Ishikawa (cell line): Measurements from ENCODE around the gene STK39.
A peak's percentile ranks its signal among the peaks of the same experiment; 100 is the strongest.

ENCODE experiments used
- CEBPB ChIP-seq: IDR thresholded peaks from 2 replicates; pipeline ENCODE4 v1.6.1; 2012
- CREB1 ChIP-seq: IDR thresholded peaks from 2 replicates; pipeline ENCODE4 v1.6.1; 2012; ENCODE audit warnings: low read depth
- EGR1 ChIP-seq: IDR thresholded peaks from 2 replicates; pipeline ENCODE4 v1.6.1; 2012
- EP300 ChIP-seq: IDR thresholded peaks from 2 replicates; pipeline ENCODE4 v1.6.1; 2012; ENCODE audit warnings: borderline replicate concordance
- FOXM1 ChIP-seq: IDR thresholded peaks from 2 replicates; pipeline ENCODE4 v1.6.1; 2012; ENCODE audit warnings: low read depth, borderline replicate concordance
- MAX ChIP-seq: IDR thresholded peaks from 2 replicates; pipeline ENCODE4 v1.6.1; 2012
- NFIC ChIP-seq: IDR thresholded peaks from 2 replicates; pipeline ENCODE4 v1.6.1; 2012
- RAD21 ChIP-seq: IDR thresholded peaks from 2 replicates; pipeline ENCODE4 v1.6.1; 2012; ENCODE audit warnings: low read depth
- REST ChIP-seq: IDR thresholded peaks from 2 replicates; pipeline ENCODE4 v1.6.1; 2012; ENCODE audit warnings: low read depth, mild to moderate bottlenecking
- TAF1 ChIP-seq: IDR thresholded peaks from 2 replicates; pipeline ENCODE4 v1.6.1; 2012; ENCODE audit warnings: low read depth, mild to moderate bottlenecking
- TCF12 ChIP-seq: IDR thresholded peaks from 2 replicates; pipeline ENCODE4 v1.6.1; 2012; ENCODE audit warnings: low read depth
- TEAD4 ChIP-seq: IDR thresholded peaks from 2 replicates; pipeline ENCODE4 v1.6.1; 2012
- YY1 ChIP-seq: IDR thresholded peaks from 2 replicates; pipeline ENCODE4 v1.6.1; 2012; ENCODE audit warnings: low read depth
- ZBTB7A ChIP-seq: IDR thresholded peaks from 2 replicates; pipeline ENCODE4 v1.6.1; 2012; ENCODE audit warnings: low read depth
- TF ChIP-seq, protein P1 (sequence below): IDR thresholded peaks from 2 replicates; pipeline ENCODE4 v1.6.1; 2012

STK39 gene

DNA sequence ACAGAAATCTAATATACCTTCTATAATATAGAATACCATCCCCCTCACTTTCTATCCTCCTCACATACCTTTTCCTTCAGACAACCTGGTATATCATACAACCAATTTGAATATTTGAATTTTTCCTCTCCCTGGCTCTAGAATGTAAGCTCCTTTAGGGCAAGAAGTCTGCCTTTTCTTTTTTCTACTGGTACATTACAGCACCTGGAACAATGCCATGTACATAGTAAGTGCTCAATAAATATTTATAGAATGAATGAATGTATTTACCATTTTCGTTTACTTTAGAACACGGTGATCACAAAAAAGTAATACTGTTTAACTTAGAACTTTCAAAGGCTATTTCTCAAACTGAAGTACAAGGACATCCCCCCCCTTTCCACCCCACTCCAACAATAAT is 187.6 kb downstream of the STK39 start:
- TF ChIP-seq CREB1 (no peak), CEBPB (no peak), TCF12 (no peak), EGR1 (no peak), NFIC (no peak), MAX (no peak), RAD21 (no peak), TAF1 (no peak), REST (no peak), ZBTB7A (no peak)

- TF ChIP-seq NFIC (no peak), EP300 (no peak), CREB1 (no peak), RAD21 (no peak), EGR1 (no peak), YY1 (no peak), REST (no peak), FOXM1 (no peak)
- TF ChIP-seq, protein P1, sequence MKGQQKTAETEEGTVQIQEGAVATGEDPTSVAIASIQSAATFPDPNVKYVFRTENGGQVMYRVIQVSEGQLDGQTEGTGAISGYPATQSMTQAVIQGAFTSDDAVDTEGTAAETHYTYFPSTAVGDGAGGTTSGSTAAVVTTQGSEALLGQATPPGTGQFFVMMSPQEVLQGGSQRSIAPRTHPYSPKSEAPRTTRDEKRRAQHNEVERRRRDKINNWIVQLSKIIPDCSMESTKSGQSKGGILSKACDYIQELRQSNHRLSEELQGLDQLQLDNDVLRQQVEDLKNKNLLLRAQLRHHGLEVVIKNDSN = no peak
Measured at GRCh38 chr2:168058675-168059074, 188.7 kb downstream of the STK39 start.

GRCh38 chr2:168056242-168056787 is 191.1 kb downstream of the STK39 start:
- TF ChIP-seq EGR1 = peak; percentile 45; the same call in 1 of the 2 replicates
- TF ChIP-seq, protein P1 = no peak

- no peak for TF ChIP-seq NFIC
- no peak for TF ChIP-seq YY1
- TF ChIP-seq CREB1 = no peak
- TF ChIP-seq RAD21 = no peak
- TF ChIP-seq, protein P1 = no peak
- no peak for TF ChIP-seq TAF1
- no peak for TF ChIP-seq CEBPB
- no peak for TF ChIP-seq TCF12
- no peak for TF ChIP-seq ZBTB7A
- no peak for TF ChIP-seq MAX
- no peak for TF ChIP-seq REST
- no peak for TF ChIP-seq EP300
- TF ChIP-seq TEAD4 = no peak
Measured at GRCh38 chr2:168054657-168055056, 192.7 kb downstream of the STK39 start.

DNA sequence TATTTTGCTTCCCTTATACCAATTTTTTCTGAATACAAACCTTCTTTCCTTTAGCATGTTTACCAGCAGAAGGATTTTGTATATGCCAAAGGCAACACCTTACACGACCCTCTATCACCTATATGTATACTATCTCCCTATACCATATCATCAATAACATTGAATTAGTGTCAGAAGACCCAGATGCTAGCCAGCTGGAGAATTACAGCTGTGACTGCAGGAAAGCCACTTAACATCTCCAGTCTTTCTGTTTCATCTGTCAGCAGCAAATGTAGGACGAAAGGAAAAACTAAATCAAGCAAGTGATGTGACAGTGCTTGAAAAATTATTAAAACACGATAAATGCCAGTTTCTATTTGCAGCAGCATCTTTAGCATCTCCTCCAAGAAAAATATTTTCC is 193.7 kb downstream of the STK39 start:
- TF ChIP-seq TEAD4 (no peak), EGR1 (no peak), NFIC (no peak), MAX (no peak), FOXM1 (no peak), TCF12 (no peak), YY1 (no peak), EP300 (no peak), RAD21 (no peak), CREB1 (no peak), TAF1 (no peak), ZBTB7A (no peak), CEBPB (no peak), REST (no peak)
- TF ChIP-seq, protein P1 = no peak
